Natural killer cell (primary cell): ENCODE data around the gene PIK3R2. TPM values are rescaled to one million over a fixed set of nuclear protein-coding genes. Genes with fewer than 3 reads are reported as not detected.

Experiments used
- ATAC-seq, 3 donors: fragments of 150-1000 bp in 2 of 3; fragments of 200-7000 bp in 1 of 3; cut with Tn5 transposase; 1 replicate in 1 of 3; 2 replicates in 2 of 3; pipeline ENCODE4 v1.10.0; 2021; ENCODE audit warnings: mild to moderate bottlenecking in 2 of 3, moderate library complexity in 2 of 3
- DNase-seq, 2 donors: peaks; one replicate each; pipeline versions ENCODE4 v3.0.0 to v3.0.0-alpha.2; 2013 to 2021; ENCODE audit warnings: mixed read lengths in 1 of 2
- H3K27ac ChIP-seq: one replicate; pipeline ENCODE4 v1.5.1; 2013; ENCODE audit warnings: mild to moderate bottlenecking, low read length
- H3K27me3 ChIP-seq: one replicate; pipeline ENCODE4 v1.6.1; 2013; ENCODE audit warnings: low read length; ENCODE audit not compliant: control insufficient read depth, insufficient read depth
- H3K36me3 ChIP-seq: one replicate; pipeline ENCODE4 v1.6.1; 2013; ENCODE audit warnings: low read length; ENCODE audit not compliant: control insufficient read depth, insufficient read depth
- H3K4me1 ChIP-seq: one replicate; pipeline ENCODE4 v1.6.1; 2013; ENCODE audit warnings: low read length; ENCODE audit not compliant: control insufficient read depth, insufficient read depth
- H3K4me3 ChIP-seq: one replicate; pipeline ENCODE4 v1.5.1; 2013; ENCODE audit warnings: low read length
- H3K9me3 ChIP-seq: one replicate; pipeline ENCODE4 v1.6.1; 2013; ENCODE audit warnings: low read length; ENCODE audit not compliant: control insufficient read depth, insufficient read depth
- H3K27ac Mint-ChIP-seq, 2 donors: one replicate each; pipeline ENCODE4 v1.8.0; 2022; ENCODE audit warnings: mild to moderate bottlenecking in 2 of 2, mixed read lengths in 2 of 2, moderate library complexity in 1 of 2
- H3K27me3 Mint-ChIP-seq, 2 donors: one replicate each; pipeline ENCODE4 v1.8.0; 2022; ENCODE audit warnings: low read depth in 2 of 2, mixed read lengths in 2 of 2
- H3K36me3 Mint-ChIP-seq: one replicate; pipeline ENCODE4 v1.8.0; 2022; ENCODE audit warnings: mixed read lengths
- H3K4me1 Mint-ChIP-seq, 2 donors: one replicate each; pipeline ENCODE4 v1.8.0; 2022; ENCODE audit warnings: mixed read lengths in 2 of 2
- H3K4me3 Mint-ChIP-seq: one replicate; pipeline ENCODE4 v1.8.0; 2022; ENCODE audit warnings: mild to moderate bottlenecking, moderate library complexity, mixed read lengths
- H3K9me3 Mint-ChIP-seq, 2 donors: one replicate each; pipeline ENCODE4 v1.8.0; 2022; ENCODE audit warnings: mixed read lengths in 2 of 2
- CTCF ChIP-seq: fragments of 200-600 bp; IDR thresholded peaks from one replicate; pipeline ENCODE4 v1.8.0; 2022; ENCODE audit warnings: antibody characterized with exemption
- WGBS: methylation state at CpG from one replicate; pipeline ENCODE4 v1.1.7; 2013; ENCODE audit warnings: missing lambda C conversion rate; ENCODE audit not compliant: insufficient coverage; 5-methylcytosine and 5-hydroxymethylcytosine counted together
- intact Hi-C: fragments of 100-400 bp; cut with micrococcal nuclease; formaldehyde crosslinking; loops from one replicate; pipeline ENCODE4 v1.14.2; 2022
- total RNA-seq, 4 donors: library from RNA; stranded (reverse); fragments of 120-200 nt in 1 of 4; gene quantifications; one replicate each; pipeline versions ENCODE4 v1.2.3 to v1.2.4, GENCODE V29; 2013 to 2022

Gene PIK3R2
- total RNA-seq, 3 donors from 2014 or later (not counting 1 experiment from before 2014, with no cell fraction given) = 12.3 to 26.4 (median 16.0) TPM

GRCh38 chr19:18122860-18123795, 29.8 kb upstream of the PIK3R2 start:
- H3K9me3 Mint-ChIP-seq = no peaks in the 10 kb centered on the region
- H3K4me3 ChIP-seq = no peak overlapping the region
- H3K27ac Mint-ChIP-seq = no peak overlapping the region
- no peak for ATAC-seq
- no peaks in the 10 kb centered on the region for H3K27me3 ChIP-seq
- peaks cover 21 to 43% of the 10 kb centered on the region in 2 donors for H3K4me1 Mint-ChIP-seq
- 95% methylated on average over 26 of the region's 27 CpGs for WGBS
- TF ChIP-seq CTCF = no peak
- DNase-seq = no peak
- intact Hi-C loops = no loop called here
- H3K36me3 Mint-ChIP-seq = no peaks in the 10 kb centered on the region
- no peaks in the 10 kb centered on the region for H3K27me3 Mint-ChIP-seq
- no peaks in the 10 kb centered on the region for H3K9me3 ChIP-seq
- H3K36me3 ChIP-seq = peaks cover 58% of the 10 kb centered on the region
- H3K4me3 Mint-ChIP-seq = no peak overlapping the region
- H3K4me1 ChIP-seq = peaks cover 40% of the 10 kb centered on the region
- H3K27ac ChIP-seq = no peak overlapping the region

GRCh38 chr19:18123819-18124218, 29.1 kb upstream of the PIK3R2 start:
- no peak for TF ChIP-seq CTCF
- H3K27me3 Mint-ChIP-seq = no peaks in the 10 kb centered on the region
- intact Hi-C loops = no loop called here
- peaks cover 40% of the 10 kb centered on the region for H3K4me1 ChIP-seq
- peaks cover 23 to 41% of the 10 kb centered on the region in 2 donors for H3K4me1 Mint-ChIP-seq
- H3K36me3 Mint-ChIP-seq = no peaks in the 10 kb centered on the region
- H3K27ac Mint-ChIP-seq = no peak overlapping the region
- 89% methylated on average over 26 of the region's 26 CpGs for WGBS
- H3K9me3 ChIP-seq = no peaks in the 10 kb centered on the region
- peaks cover 63% of the 10 kb centered on the region for H3K36me3 ChIP-seq
- no peak overlapping the region for H3K4me3 ChIP-seq
- H3K4me3 Mint-ChIP-seq = no peak overlapping the region
- no peak overlapping the region for H3K27ac ChIP-seq
- ATAC-seq (no peak), DNase-seq (no peak)
- no peaks in the 10 kb centered on the region for H3K9me3 Mint-ChIP-seq
- no peaks in the 10 kb centered on the region for H3K27me3 ChIP-seq

GRCh38 chr19:18126097-18126496, 26.9 kb upstream of the PIK3R2 start:
- H3K9me3 ChIP-seq = no peaks in the 10 kb centered on the region
- no peaks in the 10 kb centered on the region for H3K27me3 Mint-ChIP-seq
- no peaks in the 10 kb centered on the region for H3K9me3 Mint-ChIP-seq
- peak overlapping the region in 1 of 2 donors; percentile 57 for H3K27ac Mint-ChIP-seq
- WGBS = 71% methylated on average over 2 of the region's 2 CpGs
- DNase-seq (no peak), ATAC-seq (no peak)
- H3K36me3 ChIP-seq = peaks cover 81% of the 10 kb centered on the region
- no peak overlapping the region for H3K4me3 ChIP-seq
- peak overlapping the region; percentile 50 for H3K4me3 Mint-ChIP-seq
- peaks cover 31% of the 10 kb centered on the region for H3K4me1 ChIP-seq
- H3K36me3 Mint-ChIP-seq = no peaks in the 10 kb centered on the region
- TF ChIP-seq CTCF = no peak
- H3K27ac ChIP-seq = no peak overlapping the region
- no peaks in the 10 kb centered on the region for H3K27me3 ChIP-seq
- intact Hi-C loops = no loop called here
- peaks cover 8 to 27% of the 10 kb centered on the region in 2 donors for H3K4me1 Mint-ChIP-seq
